Measurements from ENCODE around the gene GPC3.

GPC3 gene

GRCh38 chrX:133681897-133682296 is 303.5 kb downstream of the GPC3 start:
- DNase-seq (ENCODE audit: low spot score) = no peak

DNA sequence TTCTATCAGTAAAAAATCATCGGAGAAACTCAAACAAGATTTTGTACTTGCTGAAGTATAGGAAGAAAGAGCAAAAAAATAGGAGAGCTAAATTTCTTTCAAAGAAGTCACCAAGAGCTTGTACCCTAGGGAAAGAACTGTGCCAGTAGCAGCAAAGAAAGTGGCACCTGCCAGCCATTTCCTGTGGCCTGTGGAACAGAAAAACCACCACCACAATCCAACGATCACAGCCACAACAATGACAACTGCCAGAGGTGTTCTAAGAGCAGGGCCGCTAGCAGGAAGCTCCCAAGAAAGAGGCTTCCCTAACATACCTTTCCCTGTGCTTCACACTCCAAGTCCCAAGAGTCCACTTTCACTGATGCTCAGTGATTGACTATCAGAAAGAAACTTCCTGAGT is 304.0 kb downstream of the GPC3 start:
- no peak for DNase-seq (ENCODE audit: low spot score)

DNA sequence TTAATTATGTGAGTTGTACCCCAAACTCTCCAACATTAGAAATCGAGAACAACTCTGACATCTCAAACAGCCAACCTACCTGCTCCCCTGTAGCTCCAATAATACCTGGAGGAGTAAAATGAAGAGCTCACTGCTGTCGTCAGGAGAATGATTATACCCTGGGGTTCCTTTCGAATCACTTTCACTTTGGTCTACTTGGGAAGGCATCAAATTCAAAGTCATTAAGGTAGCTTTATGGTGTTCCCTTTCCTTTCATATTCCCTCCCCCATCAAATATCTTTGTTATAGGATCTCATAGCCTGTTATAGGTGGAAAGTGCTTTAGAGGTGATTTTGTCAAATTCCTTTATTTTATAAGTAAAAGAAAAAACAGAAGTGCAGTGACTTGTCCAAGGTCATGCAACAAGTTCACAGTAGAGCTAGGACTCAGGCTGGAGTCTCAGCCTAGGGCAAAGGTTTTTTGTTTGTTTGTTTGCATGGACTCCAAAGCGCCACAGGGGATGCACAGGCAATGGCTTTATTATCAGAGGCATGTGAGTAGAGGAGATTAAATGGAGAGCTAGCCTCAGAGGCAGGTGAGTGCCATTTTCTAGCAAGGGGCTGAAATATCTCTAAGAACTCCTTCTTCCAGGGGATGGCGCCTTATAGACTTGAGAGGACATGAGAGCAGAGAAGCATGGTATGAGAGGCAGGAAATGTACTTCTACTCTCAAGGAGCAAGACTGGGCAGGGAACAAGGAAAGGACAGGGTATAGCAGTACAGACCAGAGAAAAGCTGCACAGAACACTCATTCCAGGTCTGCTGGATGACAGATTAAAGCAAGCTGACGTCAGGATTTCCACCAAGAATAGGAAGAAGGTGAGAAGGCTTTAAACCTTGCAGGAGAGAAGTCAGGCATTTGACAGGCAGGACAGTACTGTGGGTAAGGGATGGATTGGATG is 308.0 kb downstream of the GPC3 start:
- DNase-seq (ENCODE audit: low spot score) = no peak

GRCh38 chrX:133676344-133677122 is 308.9 kb downstream of the GPC3 start:
- no peak for DNase-seq (ENCODE audit: low spot score)

- no peak for DNase-seq (ENCODE audit: low spot score)
Observed at GRCh38 chrX:133674726-133675470, 310.5 kb downstream of the GPC3 start.

DNA sequence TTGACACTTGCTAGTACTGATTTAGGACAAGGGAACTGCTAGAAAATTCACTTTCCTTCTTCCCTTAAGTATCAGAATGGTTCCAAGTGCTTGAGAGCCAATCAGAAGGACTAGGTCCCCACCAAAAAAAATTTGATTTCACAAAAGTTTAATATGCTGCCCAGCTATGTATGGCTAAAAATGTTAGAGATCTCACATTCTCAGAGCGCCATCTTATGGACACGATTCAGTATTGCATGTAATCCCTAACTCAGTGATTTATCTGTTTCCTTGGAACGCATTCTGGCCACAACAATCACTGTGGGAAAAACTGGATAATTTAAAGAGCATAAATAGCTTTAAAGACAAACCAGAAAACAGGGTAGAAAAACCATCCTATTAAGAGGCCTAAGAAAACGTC is 315.0 kb downstream of the GPC3 start:
- peak; percentile 31 for DNase-seq (ENCODE audit: low spot score)

DNA sequence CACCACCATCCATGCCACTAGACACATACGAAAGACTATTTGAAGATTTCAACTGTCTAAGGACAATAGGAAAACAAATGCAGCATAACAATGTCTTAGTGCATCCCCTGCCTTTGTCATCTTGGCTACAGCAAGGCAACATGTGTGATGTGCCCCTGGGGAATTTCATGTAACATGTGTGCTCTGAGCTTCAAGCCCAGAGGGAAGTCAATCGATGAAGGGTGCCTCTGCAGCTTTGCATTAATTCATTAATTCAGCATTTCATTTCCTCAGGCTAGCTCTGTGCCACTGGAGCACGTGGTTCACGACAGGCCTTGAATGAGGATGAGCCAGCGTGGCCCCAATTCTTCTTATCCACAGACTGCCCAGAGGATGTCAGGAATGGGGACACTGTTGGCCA is 316.2 kb downstream of the GPC3 start:
- DNase-seq (ENCODE audit: low spot score) = no peak

GRCh38 chrX:133668225-133668931 is 317.0 kb downstream of the GPC3 start:
- no peak for DNase-seq (ENCODE audit: low spot score)

DNA sequence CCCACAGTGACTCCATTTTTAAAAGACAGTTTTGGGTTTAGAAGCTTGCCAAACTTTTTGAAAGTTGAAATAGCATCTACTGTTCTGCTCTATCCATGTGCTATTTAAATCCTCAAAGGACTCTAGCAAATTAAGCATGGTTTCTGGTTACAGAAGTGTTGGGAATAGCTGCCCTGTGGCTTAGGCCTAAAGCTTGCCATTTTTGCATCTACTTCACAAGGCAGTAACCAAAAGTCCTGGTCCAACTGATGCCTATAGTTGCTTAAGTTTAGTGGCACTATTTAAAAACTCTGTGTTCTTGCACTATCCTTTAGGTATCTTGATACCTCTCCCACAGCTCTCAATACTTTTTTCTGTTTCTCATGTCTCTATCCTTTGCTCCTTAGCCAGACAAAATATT is 319.1 kb downstream of the GPC3 start:
- DNase-seq (ENCODE audit: low spot score) = no peak

DNA sequence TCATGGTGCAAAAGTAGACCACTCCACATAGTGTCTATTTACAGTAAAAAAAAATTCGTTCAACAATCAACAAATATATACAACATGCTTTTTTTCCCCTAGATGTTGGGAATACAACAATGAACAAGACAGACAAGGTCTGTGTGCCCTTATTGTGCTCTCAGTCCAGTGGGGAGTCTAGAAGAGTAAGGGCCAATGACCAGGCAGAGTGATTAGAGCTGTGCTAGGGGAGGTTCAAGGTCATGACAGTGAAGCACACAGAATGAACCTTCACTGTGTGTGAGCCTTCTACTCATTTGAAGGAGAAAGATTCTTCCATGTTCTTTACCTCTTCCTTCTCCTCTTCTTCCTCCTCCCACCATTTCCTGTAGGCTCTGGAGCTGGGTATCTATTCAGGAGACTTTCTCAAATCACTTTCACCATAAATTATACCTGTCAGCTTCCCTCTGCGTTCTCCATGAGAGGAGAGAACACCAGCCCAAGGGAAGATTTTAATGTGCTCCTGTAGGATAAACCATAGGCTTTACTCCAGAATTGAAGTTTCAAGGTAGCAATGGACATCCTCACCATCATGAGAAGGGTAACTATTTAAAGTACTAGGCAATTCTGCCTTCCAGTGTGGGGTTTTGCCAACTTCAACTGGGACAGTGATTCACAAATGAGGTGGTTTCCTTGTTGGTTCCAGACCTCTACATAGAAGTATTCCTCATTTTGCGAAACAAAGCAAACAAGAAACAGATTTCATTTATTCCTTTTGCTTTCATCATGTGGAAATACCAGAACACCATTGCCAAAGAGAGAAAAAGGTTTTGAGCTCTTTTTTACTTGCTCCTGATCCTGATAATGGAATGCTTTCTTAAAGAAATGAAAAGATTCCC is 323.2 kb downstream of the GPC3 start:
- DNase-seq (ENCODE audit: low spot score) = no peak

GRCh38 chrX:133660281-133660680 is 325.1 kb downstream of the GPC3 start:
- no peak for DNase-seq (ENCODE audit: low spot score)

DNA sequence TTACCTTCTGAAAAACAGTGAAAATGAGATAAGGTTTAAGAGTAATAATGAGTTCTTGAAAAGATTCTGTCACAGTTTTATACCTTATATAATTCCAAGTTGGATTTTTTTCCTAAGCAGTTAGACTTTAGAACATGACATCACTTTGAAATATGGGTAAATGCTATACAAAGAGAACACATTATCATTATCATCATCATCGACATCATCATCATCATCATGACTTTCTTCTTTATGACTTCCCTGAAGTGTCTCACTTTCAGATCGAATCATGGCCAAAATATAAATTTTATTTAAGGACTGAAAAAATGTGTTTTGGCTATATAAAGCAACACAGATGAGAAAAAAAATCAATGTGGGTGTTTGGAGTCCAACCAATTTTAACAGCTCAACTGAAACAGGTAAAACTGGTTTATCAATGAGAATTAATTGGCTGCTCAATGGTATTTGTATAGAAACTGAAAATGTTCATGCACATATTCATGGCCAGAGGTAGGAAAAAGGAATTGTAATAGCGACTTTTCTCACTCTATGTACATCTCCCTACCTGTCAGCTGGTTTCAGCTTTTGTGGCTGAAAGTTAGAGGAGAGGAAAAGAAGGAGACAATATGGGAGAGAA is 327.0 kb downstream of the GPC3 start:
- no peak for DNase-seq (ENCODE audit: low spot score)

DNA sequence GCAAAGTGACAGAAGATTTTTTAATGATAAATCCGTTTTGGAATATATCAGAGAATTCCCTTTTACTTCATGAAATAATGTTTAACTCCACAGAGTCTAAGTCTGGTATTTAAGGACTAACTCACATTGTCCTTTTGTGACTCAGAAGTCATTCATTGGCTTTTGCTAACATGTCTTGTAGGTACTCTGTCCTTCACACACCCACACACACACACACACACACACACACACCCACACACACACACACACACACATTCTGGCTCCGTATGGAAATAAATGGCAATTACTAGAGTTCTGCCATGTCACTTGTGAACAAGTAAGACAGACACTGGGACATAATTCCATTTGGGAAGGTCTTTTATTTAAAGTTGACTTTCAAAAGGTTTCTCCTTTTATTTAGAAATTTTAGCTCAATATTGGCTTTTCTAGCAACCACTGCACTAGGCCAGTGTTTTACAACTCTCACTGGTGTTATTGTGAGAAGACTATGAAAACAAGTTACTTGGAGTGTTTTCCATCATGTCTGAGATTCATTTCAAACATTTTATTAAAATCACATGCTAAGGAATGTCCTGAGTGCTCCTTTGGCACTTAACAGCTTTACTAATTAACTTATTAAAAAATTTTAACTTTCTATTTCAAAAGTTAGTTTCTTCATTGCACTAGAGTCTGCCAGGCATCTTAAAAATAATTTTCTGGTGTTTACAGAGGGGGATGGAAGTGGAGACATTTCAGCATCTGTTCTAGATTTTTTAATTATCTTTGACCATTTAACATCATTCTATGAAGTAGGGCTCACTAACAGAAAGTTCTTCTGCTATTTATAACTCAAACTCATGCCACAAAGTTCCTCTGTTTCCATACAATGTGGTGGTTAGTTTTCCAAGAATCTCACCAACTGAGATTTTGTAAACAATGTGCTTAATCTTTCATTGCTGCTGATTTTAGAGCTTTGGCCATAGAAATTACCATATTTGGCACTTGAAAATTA is 329.8 kb downstream of the GPC3 start:
- DNase-seq (ENCODE audit: low spot score) = no peak

DNA sequence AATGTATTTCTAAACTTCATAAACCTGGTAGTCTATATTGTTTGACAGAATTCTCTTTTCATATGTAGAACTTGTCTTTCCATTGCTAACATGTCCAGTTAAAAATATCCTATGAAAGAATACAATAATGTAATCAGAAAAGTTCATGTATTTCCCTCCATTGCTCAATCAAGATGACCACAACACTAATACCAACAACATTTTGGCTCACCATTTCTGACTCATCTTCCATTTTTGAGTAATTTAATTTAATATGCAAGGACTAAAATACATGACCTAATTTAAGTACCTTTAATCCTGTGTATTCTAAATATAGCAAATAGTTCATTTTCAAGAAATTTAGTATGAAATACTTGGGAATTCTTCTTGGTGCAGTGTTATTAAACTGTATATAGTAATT is 330.6 kb downstream of the GPC3 start:
- no peak for DNase-seq (ENCODE audit: low spot score)

GRCh38 chrX:133653358-133653757 is 332.0 kb downstream of the GPC3 start:
- no peak for DNase-seq (ENCODE audit: low spot score)

DNA sequence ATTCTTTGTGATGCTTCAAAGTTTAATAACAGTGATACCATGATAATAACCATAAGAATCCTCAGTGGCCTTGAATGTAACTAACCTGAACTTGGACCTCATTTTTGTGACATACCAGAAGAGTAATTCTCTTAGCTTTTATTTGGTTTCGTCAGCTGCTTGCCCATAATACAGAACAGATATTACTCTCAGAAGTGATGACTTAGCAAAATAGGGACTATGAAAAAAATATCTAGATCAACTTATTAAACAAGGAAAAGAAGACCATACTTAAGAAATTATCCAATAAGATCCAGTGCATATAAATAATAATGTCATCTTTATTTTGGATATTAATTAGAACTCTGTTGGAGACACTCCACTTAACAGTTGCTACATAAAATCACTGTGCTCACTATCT is 333.2 kb downstream of the GPC3 start:
- DNase-seq (ENCODE audit: low spot score) = no peak

DNA sequence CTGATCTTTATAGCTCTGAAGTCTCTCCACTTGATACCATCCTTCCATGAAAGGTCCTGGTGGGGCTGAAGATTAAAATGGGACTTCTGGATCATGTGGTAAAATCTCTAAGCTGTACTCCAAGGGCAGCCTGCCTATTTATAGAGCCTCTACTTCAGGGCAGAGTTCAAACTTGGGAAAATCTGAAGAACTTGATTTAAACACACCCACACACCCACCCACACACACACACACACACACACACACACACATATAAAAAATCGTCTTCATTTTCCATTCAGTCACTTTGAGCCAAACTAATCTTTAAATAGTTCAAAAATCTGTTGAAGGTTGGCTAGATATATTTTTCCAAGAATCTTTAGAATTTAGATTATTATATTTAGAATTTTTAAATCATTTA is 335.2 kb downstream of the GPC3 start:
- no peak for DNase-seq (ENCODE audit: low spot score)

DNA sequence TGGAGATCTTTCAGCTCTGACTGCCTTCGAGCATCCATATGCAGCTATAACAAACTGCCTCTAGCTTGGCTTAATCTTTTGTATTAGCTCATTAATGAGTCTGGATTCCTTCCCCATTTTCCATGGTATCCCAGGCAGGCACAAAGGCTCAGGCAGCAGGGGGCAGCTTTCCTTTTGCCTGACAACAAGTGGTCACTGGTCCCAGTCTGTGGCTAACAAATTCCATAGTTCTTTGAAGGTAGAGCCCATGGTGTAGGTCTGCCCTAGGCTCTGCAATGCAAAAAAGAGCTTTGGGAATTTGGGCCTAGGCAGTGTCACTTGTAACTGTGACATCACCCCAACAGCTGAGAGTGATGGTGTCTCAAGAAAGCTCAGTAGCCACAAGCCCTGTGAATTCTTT is 335.7 kb downstream of the GPC3 start:
- no peak for DNase-seq (ENCODE audit: low spot score)

GRCh38 chrX:133648594-133648993 is 336.8 kb downstream of the GPC3 start:
- no peak for DNase-seq (ENCODE audit: low spot score)

Data from hepatic stellate cell (primary cell).